Prostate gland (tissue), 2 donors: ENCODE measurements around the gene PAXX.

Experiments
- POLR2A ChIP-seq: fragments of 450-650 bp; IDR thresholded peaks from one replicate; pipeline ENCODE4 v1.6.1; 2016; ENCODE audit warnings: antibody characterized with exemption, mild to moderate bottlenecking
- TF ChIP-seq, protein P1 (sequence below), 4 experiments: fragments of 200-600 bp in 2 of 4; fragments of 450-650 bp in 2 of 4; sonication (generic) in 2 of 4; IDR thresholded peaks; 1 replicate in 3 of 4; 2 replicates in 1 of 4; pipeline ENCODE4 v1.5.1; 2016 to 2019; ENCODE audit warnings: antibody characterized with exemption in 4 of 4, mild to moderate bottlenecking in 2 of 4, moderate library complexity in 2 of 4

DNA sequence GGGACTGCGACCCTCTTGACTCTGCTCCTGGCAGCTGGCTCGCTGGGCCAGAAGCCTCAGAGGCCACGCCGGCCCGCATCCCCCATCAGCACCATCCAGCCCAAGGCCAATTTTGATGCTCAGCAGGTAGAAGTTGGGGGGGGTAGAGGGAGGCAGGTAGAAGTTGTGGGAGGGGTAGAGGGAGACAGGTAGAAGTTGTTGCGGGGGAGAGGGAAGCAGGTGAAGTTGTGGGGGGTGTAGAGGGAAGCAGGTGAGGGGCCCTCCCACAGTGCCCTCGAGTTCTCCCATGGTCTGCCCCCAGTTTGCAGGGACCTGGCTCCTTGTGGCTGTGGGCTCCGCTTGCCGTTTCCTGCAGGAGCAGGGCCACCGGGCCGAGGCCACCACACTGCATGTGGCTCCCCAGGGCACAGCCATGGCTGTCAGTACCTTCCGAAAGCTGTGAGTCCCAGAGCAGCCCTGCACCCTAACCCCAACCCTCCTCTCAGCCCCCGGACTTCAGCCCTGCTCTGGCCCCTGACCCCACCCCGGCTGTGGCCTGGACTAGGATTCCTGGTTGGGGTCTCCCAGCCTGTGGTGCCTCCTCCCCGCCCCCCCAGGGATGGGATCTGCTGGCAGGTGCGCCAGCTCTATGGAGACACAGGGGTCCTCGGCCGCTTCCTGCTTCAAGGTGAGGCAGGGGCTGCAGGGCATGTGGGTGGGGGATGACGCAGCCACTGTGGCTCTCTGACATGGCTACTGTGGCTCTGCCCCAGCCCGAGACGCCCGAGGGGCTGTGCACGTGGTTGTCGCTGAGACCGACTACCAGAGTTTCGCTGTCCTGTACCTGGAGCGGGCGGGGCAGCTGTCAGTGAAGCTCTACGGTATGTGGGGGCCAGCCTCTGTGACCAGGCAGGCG lies 46.6 kb upstream of the PAXX start:
- TF ChIP-seq, protein P1, sequence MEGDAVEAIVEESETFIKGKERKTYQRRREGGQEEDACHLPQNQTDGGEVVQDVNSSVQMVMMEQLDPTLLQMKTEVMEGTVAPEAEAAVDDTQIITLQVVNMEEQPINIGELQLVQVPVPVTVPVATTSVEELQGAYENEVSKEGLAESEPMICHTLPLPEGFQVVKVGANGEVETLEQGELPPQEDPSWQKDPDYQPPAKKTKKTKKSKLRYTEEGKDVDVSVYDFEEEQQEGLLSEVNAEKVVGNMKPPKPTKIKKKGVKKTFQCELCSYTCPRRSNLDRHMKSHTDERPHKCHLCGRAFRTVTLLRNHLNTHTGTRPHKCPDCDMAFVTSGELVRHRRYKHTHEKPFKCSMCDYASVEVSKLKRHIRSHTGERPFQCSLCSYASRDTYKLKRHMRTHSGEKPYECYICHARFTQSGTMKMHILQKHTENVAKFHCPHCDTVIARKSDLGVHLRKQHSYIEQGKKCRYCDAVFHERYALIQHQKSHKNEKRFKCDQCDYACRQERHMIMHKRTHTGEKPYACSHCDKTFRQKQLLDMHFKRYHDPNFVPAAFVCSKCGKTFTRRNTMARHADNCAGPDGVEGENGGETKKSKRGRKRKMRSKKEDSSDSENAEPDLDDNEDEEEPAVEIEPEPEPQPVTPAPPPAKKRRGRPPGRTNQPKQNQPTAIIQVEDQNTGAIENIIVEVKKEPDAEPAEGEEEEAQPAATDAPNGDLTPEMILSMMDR (IDR thresholded peaks at IDR 0.05) = no peak
- no peak for TF ChIP-seq POLR2A
